K562 (cell line): ENCODE data around the gene DEDD. TPM values are rescaled to one million over a fixed set of nuclear protein-coding genes. Genes with fewer than 3 reads are reported as not detected.
A peak's percentile ranks its signal among the peaks of the same experiment; 100 is the strongest.

Experiments
- BHLHE40 ChIP-seq: IDR thresholded peaks from 2 replicates; pipeline ENCODE4 v1.6.1; 2011; ENCODE audit warnings: low read length, improper control_type of control experiment
- ELF2 ChIP-seq: fragments of 250-450 bp; sonication (Bioruptor Pico); IDR thresholded peaks from 2 replicates; pipeline ENCODE4 v1.5.0; 2021; ENCODE audit warnings: mild to moderate bottlenecking
- FOXK1 ChIP-seq: sonication (generic); formaldehyde crosslinking; IDR thresholded peaks from 2 replicates; pipeline ENCODE4 v1.8.0; 2022; ENCODE audit warnings: missing genetic modification reagents, mild to moderate bottlenecking, borderline replicate concordance
- GATAD2B ChIP-seq: fragments of 450-650 bp; IDR thresholded peaks from 2 replicates; pipeline ENCODE4 v1.6.1; 2017; ENCODE audit warnings: mild to moderate bottlenecking, borderline replicate concordance
- HNRNPLL ChIP-seq: fragments of 200-400 bp; formaldehyde crosslinking; IDR thresholded peaks from 2 replicates; pipeline ENCODE4 v1.6.1; 2017; ENCODE audit warnings: low read length, low read depth, mild to moderate bottlenecking; ENCODE audit not compliant: poor library complexity, severe bottlenecking
- KAT8 ChIP-seq: fragments of 450-650 bp; IDR thresholded peaks from 2 replicates; pipeline ENCODE4 v1.6.1; 2016; ENCODE audit warnings: low read depth, mild to moderate bottlenecking
- NCOA4 ChIP-seq: fragments of 450-650 bp; IDR thresholded peaks from 2 replicates; pipeline ENCODE4 v1.6.1; 2018; ENCODE audit warnings: mild to moderate bottlenecking; ENCODE audit not compliant: partially characterized antibody
- PHB ChIP-seq: fragments of 250-450 bp; sonication (Bioruptor Pico); IDR thresholded peaks from 2 replicates; pipeline ENCODE4 v1.5.0; 2021
- RBFOX2 ChIP-seq: fragments of 200-400 bp; formaldehyde crosslinking; IDR thresholded peaks from 2 replicates; pipeline ENCODE4 v1.6.1; 2017; ENCODE audit warnings: low read depth, mild to moderate bottlenecking, low read length, moderate library complexity
- SIN3B ChIP-seq: fragments of 450-650 bp; IDR thresholded peaks from 2 replicates; pipeline ENCODE4 v1.6.1; 2017; ENCODE audit warnings: low read depth, mild to moderate bottlenecking, moderate library complexity
- SMAD1 ChIP-seq: fragments of 150-350 bp; IDR thresholded peaks from 2 replicates; pipeline ENCODE4 v1.6.1; 2014; ENCODE audit warnings: low read length, low read depth; ENCODE audit not compliant: partially characterized antibody
- STAT5A ChIP-seq: IDR thresholded peaks from 2 replicates; pipeline ENCODE4 v1.6.1; 2012; ENCODE audit warnings: low read length, inconsistent platforms, borderline replicate concordance
- THRAP3 ChIP-seq: fragments of 450-650 bp; IDR thresholded peaks from 2 replicates; pipeline ENCODE4 v1.6.1; 2016; ENCODE audit warnings: mild to moderate bottlenecking, inconsistent platforms, borderline replicate concordance
- ZBTB1 ChIP-seq: sonication (generic); formaldehyde crosslinking; IDR thresholded peaks from 2 replicates; pipeline ENCODE4 v1.8.1; 2023; ENCODE audit warnings: missing genetic modification reagents, low read depth, mild to moderate bottlenecking, borderline replicate concordance
- ZNF184 ChIP-seq: sonication (generic); formaldehyde crosslinking; IDR thresholded peaks from 2 replicates; pipeline ENCODE4 v1.5.0; 2020; ENCODE audit warnings: missing genetic modification reagents
- ZNF253 ChIP-seq: fragments of 250-450 bp; sonication (Bioruptor Pico); conservative IDR thresholded peaks from 2 replicates; pipeline ENCODE4 v1.6.1; 2021; ENCODE audit warnings: mild to moderate bottlenecking
- ZNF766 ChIP-seq: fragments of 200-800 bp; sonication (Bioruptor generic); conservative IDR thresholded peaks from 2 replicates; pipeline ENCODE4 v1.6.1; 2016; ENCODE audit warnings: missing genetic modification characterization, missing compliant biosample characterization
- ZSCAN32 ChIP-seq: fragments of 450-650 bp; formaldehyde crosslinking; IDR thresholded peaks from 2 replicates; pipeline ENCODE4 v1.4.0; 2020; ENCODE audit warnings: mild to moderate bottlenecking, moderate library complexity
- polyA plus RNA-seq, 8 experiments: library from polyadenylated mRNA; depleted of rRNA in 4 of 8; stranded (reverse) in 5 of 8; unstranded in 3 of 8; fragments of >200 nt; fragmentation: Nextera tagmentation in 2 of 8; fragmentation: Illumina TruSeq in 1 of 8; extraction: Ambion mirVana in 2 of 8; extraction: Trizol in 1 of 8; gene quantifications; 2 replicates each; pipeline versions ENCODE4 v1.2.1 to v1.2.3, GENCODE V29; 2011 to 2014; ENCODE audit warnings: inconsistent platforms in 1 of 8, missing spikeins in 1 of 8
- total RNA-seq, 7 experiments: library from RNA; depleted of rRNA in 6 of 7; stranded (reverse); fragments of >200 nt in 6 of 7; fragmentation: Illumina TruSeq in 2 of 7; extraction: Trizol in 2 of 7; gene quantifications; 2 replicates each; pipeline versions ENCODE4 v1.2.1 to v1.2.3, GENCODE V29; 2011 to 2021; ENCODE audit warnings: low replicate concordance in 1 of 7
- TF ChIP-seq, protein P1 (sequence below), 2 experiments: fragments of 450-650 bp in 1 of 2; sonication (generic) in 1 of 2; formaldehyde crosslinking; conservative IDR thresholded peaks; 2 replicates each; pipeline versions ENCODE4 v1.4.0 to v1.8.1; 2020 to 2022; ENCODE audit warnings: mild to moderate bottlenecking in 1 of 2, missing genetic modification reagents in 1 of 2
- TF ChIP-seq, protein P2 (sequence below): fragments of 250-450 bp; sonication (Bioruptor Pico); IDR thresholded peaks from 2 replicates; pipeline ENCODE4 v1.8.0; 2022; ENCODE audit warnings: moderate library complexity, mild to moderate bottlenecking, inconsistent platforms
- TF ChIP-seq, protein P3 (sequence below): sonication (generic); formaldehyde crosslinking; IDR thresholded peaks from 2 replicates; pipeline ENCODE4 v1.8.0; 2022; ENCODE audit warnings: missing genetic modification reagents, mild to moderate bottlenecking, moderate library complexity, borderline replicate concordance
- TF ChIP-seq, protein P4 (sequence below): fragments of 250-450 bp; sonication (Bioruptor Pico); IDR thresholded peaks from 2 replicates; pipeline ENCODE4 v1.9.0; 2021; ENCODE audit warnings: mild to moderate bottlenecking
- TF ChIP-seq, protein P5 (sequence below): fragments of 200-800 bp; sonication (Bioruptor generic); IDR thresholded peaks from 2 replicates; pipeline ENCODE4 v1.6.1; 2017; ENCODE audit warnings: missing genetic modification characterization, missing compliant biosample characterization
- TF ChIP-seq, protein P6 (sequence below): fragments of 250-450 bp; sonication (Bioruptor Pico); IDR thresholded peaks from 2 replicates; pipeline ENCODE4 v1.6.1; 2021; ENCODE audit warnings: mild to moderate bottlenecking

DEDD gene
- total and polyA plus RNA-seq, 9 of the 15 experiments (the other 6 are each of a cell fraction or from before 2014, with no cell fraction given): 11.6 to 41.0 (median 16.8) TPM

DNA sequence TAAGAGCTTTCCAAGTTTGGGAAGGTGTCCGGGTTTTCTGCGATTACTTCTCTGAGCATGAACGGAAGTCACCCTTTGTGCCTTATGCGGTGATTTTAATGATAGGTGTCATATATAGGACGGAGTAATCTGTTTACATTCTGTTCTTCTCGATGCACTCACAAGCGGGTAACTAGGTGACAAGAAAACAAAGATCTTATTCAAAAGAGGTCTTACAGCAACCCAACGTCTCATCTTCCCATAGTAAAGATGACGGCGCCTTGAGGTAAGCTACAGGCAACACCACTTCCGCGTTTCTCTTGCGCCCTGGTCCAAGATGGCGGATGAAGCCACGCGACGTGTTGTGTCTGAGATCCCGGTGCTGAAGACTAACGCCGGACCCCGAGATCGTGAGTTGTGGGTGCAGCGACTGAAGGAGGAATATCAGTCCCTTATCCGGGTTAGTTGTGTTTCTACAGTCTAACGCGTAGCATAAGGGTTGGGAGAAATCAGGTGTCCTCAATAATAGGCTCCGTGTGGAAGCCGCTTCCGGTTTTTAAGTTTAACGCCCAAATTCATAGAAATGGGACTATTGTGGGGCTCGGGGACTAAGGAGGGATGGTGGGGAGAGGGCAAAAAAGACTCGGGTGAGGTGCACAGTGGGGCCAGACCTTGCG, 21.3 kb upstream of the DEDD start, which contains the start of gene UFC1 (continued):
- TF ChIP-seq, protein P1, sequence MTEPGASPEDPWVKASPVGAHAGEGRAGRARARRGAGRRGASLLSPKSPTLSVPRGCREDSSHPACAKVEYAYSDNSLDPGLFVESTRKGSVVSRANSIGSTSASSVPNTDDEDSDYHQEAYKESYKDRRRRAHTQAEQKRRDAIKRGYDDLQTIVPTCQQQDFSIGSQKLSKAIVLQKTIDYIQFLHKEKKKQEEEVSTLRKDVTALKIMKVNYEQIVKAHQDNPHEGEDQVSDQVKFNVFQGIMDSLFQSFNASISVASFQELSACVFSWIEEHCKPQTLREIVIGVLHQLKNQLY (CRISPR knock-in tag; conservative IDR thresholded peaks at IDR 0.05): no peak
- peak; percentile 86 for TF ChIP-seq SMAD1
- peak; percentile 80 for TF ChIP-seq ZNF766 (CRISPR knock-in tag)
- no peak for TF ChIP-seq HNRNPLL
- TF ChIP-seq ZBTB1 (CRISPR knock-in tag): no peak
- TF ChIP-seq, protein P2, sequence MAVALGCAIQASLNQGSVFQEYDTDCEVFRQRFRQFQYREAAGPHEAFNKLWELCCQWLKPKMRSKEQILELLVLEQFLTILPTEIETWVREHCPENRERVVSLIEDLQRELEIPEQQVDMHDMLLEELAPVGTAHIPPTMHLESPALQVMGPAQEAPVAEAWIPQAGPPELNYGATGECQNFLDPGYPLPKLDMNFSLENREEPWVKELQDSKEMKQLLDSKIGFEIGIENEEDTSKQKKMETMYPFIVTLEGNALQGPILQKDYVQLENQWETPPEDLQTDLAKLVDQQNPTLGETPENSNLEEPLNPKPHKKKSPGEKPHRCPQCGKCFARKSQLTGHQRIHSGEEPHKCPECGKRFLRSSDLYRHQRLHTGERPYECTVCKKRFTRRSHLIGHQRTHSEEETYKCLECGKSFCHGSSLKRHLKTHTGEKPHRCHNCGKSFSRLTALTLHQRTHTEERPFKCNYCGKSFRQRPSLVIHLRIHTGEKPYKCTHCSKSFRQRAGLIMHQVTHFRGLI: no peak
- TF ChIP-seq STAT5A: no peak
- TF ChIP-seq ZNF253 (CRISPR knock-in tag): no peak
- TF ChIP-seq, protein P3, sequence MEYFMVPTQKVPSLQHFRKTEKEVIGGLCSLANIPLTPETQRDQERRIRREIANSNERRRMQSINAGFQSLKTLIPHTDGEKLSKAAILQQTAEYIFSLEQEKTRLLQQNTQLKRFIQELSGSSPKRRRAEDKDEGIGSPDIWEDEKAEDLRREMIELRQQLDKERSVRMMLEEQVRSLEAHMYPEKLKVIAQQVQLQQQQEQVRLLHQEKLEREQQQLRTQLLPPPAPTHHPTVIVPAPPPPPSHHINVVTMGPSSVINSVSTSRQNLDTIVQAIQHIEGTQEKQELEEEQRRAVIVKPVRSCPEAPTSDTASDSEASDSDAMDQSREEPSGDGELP (CRISPR knock-in tag): peak; percentile 73; the same call in 1 of the 2 replicates
- TF ChIP-seq RBFOX2: peak; percentile 79
- peak; percentile 20; the same call in 1 of the 2 replicates for TF ChIP-seq SIN3B
- TF ChIP-seq, protein P4, sequence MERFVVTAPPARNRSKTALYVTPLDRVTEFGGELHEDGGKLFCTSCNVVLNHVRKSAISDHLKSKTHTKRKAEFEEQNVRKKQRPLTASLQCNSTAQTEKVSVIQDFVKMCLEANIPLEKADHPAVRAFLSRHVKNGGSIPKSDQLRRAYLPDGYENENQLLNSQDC (CRISPR knock-in tag): 0 out of 2 replicates have a peak, but pooled peaks have one; percentile 20
- peak; percentile 29; the same call in 1 of the 2 replicates for TF ChIP-seq THRAP3
- TF ChIP-seq ZSCAN32 (CRISPR knock-in tag): no peak
- no peak for TF ChIP-seq ZNF184 (CRISPR knock-in tag)
- no peak for TF ChIP-seq PHB (CRISPR knock-in tag)
- peak; percentile 98 for TF ChIP-seq ELF2 (CRISPR knock-in tag)
- TF ChIP-seq GATAD2B: 0 out of 2 replicates have a peak, but pooled peaks have one; percentile 29
- no peak for TF ChIP-seq FOXK1
- TF ChIP-seq KAT8: peak; percentile 72
- TF ChIP-seq NCOA4: no peak
- TF ChIP-seq, protein P5, sequence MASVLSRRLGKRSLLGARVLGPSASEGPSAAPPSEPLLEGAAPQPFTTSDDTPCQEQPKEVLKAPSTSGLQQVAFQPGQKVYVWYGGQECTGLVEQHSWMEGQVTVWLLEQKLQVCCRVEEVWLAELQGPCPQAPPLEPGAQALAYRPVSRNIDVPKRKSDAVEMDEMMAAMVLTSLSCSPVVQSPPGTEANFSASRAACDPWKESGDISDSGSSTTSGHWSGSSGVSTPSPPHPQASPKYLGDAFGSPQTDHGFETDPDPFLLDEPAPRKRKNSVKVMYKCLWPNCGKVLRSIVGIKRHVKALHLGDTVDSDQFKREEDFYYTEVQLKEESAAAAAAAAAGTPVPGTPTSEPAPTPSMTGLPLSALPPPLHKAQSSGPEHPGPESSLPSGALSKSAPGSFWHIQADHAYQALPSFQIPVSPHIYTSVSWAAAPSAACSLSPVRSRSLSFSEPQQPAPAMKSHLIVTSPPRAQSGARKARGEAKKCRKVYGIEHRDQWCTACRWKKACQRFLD: peak; percentile 59; the same call in 1 of the 2 replicates
- 0 out of 2 replicates have a peak, but pooled peaks have one; percentile 44 for TF ChIP-seq BHLHE40
- TF ChIP-seq, protein P6, sequence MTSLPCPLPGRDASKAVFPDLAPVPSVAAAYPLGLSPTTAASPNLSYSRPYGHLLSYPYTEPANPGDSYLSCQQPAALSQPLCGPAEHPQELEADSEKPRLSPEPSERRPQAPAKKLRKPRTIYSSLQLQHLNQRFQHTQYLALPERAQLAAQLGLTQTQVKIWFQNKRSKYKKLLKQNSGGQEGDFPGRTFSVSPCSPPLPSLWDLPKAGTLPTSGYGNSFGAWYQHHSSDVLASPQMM: no peak
